ENCODE results near the gene ATXN7. TPM values are rescaled to one million over a fixed set of nuclear protein-coding genes. Genes with fewer than 3 reads are reported as not detected.

Gene ATXN7, protein sequence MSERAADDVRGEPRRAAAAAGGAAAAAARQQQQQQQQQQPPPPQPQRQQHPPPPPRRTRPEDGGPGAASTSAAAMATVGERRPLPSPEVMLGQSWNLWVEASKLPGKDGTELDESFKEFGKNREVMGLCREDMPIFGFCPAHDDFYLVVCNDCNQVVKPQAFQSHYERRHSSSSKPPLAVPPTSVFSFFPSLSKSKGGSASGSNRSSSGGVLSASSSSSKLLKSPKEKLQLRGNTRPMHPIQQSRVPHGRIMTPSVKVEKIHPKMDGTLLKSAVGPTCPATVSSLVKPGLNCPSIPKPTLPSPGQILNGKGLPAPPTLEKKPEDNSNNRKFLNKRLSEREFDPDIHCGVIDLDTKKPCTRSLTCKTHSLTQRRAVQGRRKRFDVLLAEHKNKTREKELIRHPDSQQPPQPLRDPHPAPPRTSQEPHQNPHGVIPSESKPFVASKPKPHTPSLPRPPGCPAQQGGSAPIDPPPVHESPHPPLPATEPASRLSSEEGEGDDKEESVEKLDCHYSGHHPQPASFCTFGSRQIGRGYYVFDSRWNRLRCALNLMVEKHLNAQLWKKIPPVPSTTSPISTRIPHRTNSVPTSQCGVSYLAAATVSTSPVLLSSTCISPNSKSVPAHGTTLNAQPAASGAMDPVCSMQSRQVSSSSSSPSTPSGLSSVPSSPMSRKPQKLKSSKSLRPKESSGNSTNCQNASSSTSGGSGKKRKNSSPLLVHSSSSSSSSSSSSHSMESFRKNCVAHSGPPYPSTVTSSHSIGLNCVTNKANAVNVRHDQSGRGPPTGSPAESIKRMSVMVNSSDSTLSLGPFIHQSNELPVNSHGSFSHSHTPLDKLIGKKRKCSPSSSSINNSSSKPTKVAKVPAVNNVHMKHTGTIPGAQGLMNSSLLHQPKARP
- 36.4 TPM for total RNA-seq
- polyA plus RNA-seq (ENCODE audit: insufficient read depth, low read depth, low replicate concordance): 1.4 TPM
- long read RNA-seq, donor 1, transcript ATXN7-211 (1 exons, 3,268 nt): major isoform, 6 of 6 reads
- long read RNA-seq, donor 1, partial matches to known transcripts: 0 of 6 reads
- long read RNA-seq, donor 1, other reads (novel, unspliced or antisense): 0 of 6 reads
- long read RNA-seq, donor 2, transcript ATXN7-211 (1 exons, 3,268 nt): major isoform, 5 of 9 reads
- long read RNA-seq, donor 2, partial matches to known transcripts: 0 of 9 reads
- long read RNA-seq, donor 2, other reads (novel, unspliced or antisense): 0 of 9 reads
- long read RNA-seq, donor 3, transcript ATXN7-211 (1 exons, 3,268 nt): major isoform, 8 of 9 reads
- long read RNA-seq, donor 3, partial matches to known transcripts: 0 of 9 reads
- long read RNA-seq, donor 3, other reads (novel, unspliced or antisense): 0 of 9 reads
- long read RNA-seq, donor 4, partial matches to known transcripts: 0 of 2 reads
- long read RNA-seq, donor 4, other reads (novel, unspliced or antisense): 0 of 2 reads
- long read RNA-seq, donor 5: 0 reads
- long read RNA-seq, donor 6, partial matches to known transcripts: 0 of 1 reads
- long read RNA-seq, donor 6, other reads (novel, unspliced or antisense): 0 of 1 reads
- long read RNA-seq, donor 7, partial matches to known transcripts: 0 of 2 reads
- long read RNA-seq, donor 7, other reads (novel, unspliced or antisense): 0 of 2 reads
- long read RNA-seq, donor 8, partial matches to known transcripts: 0 of 2 reads
- long read RNA-seq, donor 8, other reads (novel, unspliced or antisense): 0 of 2 reads
- long read RNA-seq, donor 9: 0 reads
- long read RNA-seq, donor 10, transcript ATXN7-211 (1 exons, 3,268 nt): major isoform, 8 of 9 reads
- long read RNA-seq, donor 10, partial matches to known transcripts: 0 of 9 reads
- long read RNA-seq, donor 10, other reads (novel, unspliced or antisense): 0 of 9 reads

DNA sequence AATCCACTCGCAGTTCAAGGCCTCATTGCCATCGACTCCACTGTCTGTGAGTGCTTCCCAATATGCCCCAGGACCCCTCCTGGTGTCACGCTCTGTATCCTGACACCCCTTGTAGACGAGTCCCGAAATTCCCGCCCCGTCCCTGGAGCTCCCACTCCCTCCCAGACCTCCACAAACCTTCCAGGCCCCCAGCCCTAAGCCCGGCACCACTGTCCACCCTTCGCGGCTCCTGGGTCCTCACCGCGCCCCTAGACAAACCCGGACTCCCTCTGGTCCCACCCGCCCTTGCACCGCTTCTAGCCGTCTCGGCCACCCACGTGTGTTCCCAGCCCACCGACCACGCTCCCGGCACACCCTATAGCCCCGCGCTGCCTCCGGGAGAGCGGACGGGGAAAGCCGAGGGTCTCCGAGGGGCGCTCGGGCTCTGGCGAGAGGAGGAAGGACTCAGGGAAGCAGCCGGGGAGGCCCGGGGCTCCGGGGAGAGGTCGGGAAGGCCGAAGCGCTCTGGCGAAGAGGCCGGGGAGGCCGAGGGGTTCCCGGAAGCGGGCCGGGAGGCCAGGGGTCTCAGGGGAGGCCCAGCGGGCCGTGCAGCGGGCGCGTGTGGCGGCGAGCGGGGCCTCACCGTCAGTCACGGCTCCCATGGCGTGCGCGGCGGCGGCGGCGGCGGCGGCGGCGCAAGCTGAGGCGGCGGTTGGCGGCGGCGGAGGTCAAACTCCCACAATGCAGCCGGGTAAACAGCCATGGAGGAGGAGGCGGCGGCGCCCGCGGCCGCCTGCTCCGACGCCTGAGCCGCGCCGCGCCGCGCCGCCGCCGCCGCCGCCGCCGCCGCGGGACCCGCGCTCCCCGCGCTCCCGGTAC is at the start of gene ATXN7, which contains the start of gene THOC7:
TSS of gene ATXN7 (plus strand) at position 718 of the 858 bp plus-strand sequence. CDS start 48,732 bp downstream, outside the sequence.
TSS of gene THOC7 (minus strand) at position 656 of the 858 bp plus-strand sequence. CDS start at position 641, 15 bp downstream.
- DNase-seq (peak; percentile 72 to 90 (median 78)), FAIRE-seq (no peak)
- H3K27me3 ChIP-seq (ENCODE audit: control insufficient read depth, insufficient read depth, low read length): no peaks in the 10 kb centered on the region
- TF ChIP-seq, protein P1, sequence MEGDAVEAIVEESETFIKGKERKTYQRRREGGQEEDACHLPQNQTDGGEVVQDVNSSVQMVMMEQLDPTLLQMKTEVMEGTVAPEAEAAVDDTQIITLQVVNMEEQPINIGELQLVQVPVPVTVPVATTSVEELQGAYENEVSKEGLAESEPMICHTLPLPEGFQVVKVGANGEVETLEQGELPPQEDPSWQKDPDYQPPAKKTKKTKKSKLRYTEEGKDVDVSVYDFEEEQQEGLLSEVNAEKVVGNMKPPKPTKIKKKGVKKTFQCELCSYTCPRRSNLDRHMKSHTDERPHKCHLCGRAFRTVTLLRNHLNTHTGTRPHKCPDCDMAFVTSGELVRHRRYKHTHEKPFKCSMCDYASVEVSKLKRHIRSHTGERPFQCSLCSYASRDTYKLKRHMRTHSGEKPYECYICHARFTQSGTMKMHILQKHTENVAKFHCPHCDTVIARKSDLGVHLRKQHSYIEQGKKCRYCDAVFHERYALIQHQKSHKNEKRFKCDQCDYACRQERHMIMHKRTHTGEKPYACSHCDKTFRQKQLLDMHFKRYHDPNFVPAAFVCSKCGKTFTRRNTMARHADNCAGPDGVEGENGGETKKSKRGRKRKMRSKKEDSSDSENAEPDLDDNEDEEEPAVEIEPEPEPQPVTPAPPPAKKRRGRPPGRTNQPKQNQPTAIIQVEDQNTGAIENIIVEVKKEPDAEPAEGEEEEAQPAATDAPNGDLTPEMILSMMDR (IDR thresholded peaks at IDR 0.05; ENCODE audit: borderline replicate concordance, extremely low read depth, insufficient read depth): no peak
- H3K9me3 ChIP-seq (ENCODE audit: control insufficient read depth in 2 of 3, insufficient read depth in 1 of 3, low read length in 3 of 3): no peaks in the 10 kb centered on the region
- peak within 1 kb of the TSS; percentile 66 to 75 (median 67) for H3K9ac ChIP-seq (ENCODE audit: low read length in 3 of 3)
- H3K36me3 ChIP-seq (ENCODE audit: control insufficient read depth in 2 of 3, insufficient read depth in 3 of 3, low read length in 3 of 3): no peaks in the 10 kb centered on the region
- peak within 1 kb of the TSS; percentile 74 to 79 for H3K27ac ChIP-seq (ENCODE audit: low read depth in 2 of 2, low read length in 2 of 2)
- peaks cover 0 to 8% (median 2%) of the 10 kb centered on the region in 3 donors for H3K4me1 ChIP-seq (ENCODE audit: control insufficient read depth in 2 of 3, insufficient read depth in 2 of 3, low read depth in 1 of 3, low read length in 3 of 3)
- peak within 1 kb of the TSS; percentile 74 to 82 (median 80) for H3K4me3 ChIP-seq (ENCODE audit: low read length in 3 of 3)
- intact Hi-C loops (cut with DNase I): no loop called here

DNA sequence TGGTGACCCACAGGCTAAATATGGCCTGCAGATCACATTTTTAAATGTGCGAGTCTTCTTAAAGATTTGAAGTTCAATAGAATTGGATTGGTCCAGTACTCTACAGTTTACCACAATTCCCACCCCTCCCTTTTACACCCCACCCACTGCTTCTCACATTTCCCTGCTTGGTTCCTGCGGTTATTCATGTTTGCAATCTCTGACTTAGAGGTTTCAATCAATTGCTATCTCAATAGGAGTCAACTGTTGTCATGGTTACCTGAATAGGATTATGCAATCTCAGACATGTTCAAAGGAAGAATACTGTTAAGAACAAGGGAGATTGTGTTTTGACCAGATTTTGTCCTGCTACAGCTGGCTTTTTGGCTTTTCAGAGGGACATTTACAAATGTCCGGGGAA is 49.4 kb upstream of the ATXN7 start:
- intact Hi-C loops (cut with DNase I): no loop called here
- DNase-seq: no peak
- FAIRE-seq: no peak

More for the DNA sequence above, 49.4 kb upstream of the ATXN7 start:
- no peak overlapping the region for H3K4me3 ChIP-seq (ENCODE audit: low read length in 3 of 3)
- no peak overlapping the region for H3K27ac ChIP-seq (ENCODE audit: low read depth in 2 of 2, low read length in 2 of 2)
- no peaks in the 10 kb centered on the region for H3K9me3 ChIP-seq (ENCODE audit: control insufficient read depth in 2 of 3, insufficient read depth in 1 of 3, low read length in 3 of 3)
- H3K36me3 ChIP-seq (ENCODE audit: control insufficient read depth in 2 of 3, insufficient read depth in 3 of 3, low read length in 3 of 3): no peaks in the 10 kb centered on the region
- H3K4me1 ChIP-seq (ENCODE audit: control insufficient read depth in 2 of 3, insufficient read depth in 2 of 3, low read depth in 1 of 3, low read length in 3 of 3): no peaks in the 10 kb centered on the region
- TF ChIP-seq, protein P1 (IDR thresholded peaks at IDR 0.05; ENCODE audit: borderline replicate concordance, extremely low read depth, insufficient read depth): no peak
- no peak overlapping the region for H3K9ac ChIP-seq (ENCODE audit: low read length in 3 of 3)
- no peaks in the 10 kb centered on the region for H3K27me3 ChIP-seq (ENCODE audit: control insufficient read depth, insufficient read depth, low read length)

Data from kidney (tissue), 22 donors.